HCT116 (cell line): Measurements from ENCODE around the gene HUS1. TPM values are rescaled to one million over a fixed set of nuclear protein-coding genes. Genes with fewer than 3 reads are reported as not detected.

Experiments used
- ATAC-seq: fragments of 200-7000 bp; cut with Tn5 transposase; 2 replicates; pipeline ENCODE4 v1.9.1; 2020; ENCODE audit warnings: mild to moderate bottlenecking, moderate library complexity
- BruUV-seq: library from RNA; stranded (reverse); fragments of 400-500 nt; replicated peaks from 2 replicates; lab custom pipeline; 2021; lab: Mats Ljungman, UMichigan
- CTCF ChIA-PET: fragments of 300-600 bp; sonication (Branson Sonifier 250); formaldehyde crosslinking; loops from one replicate; lab custom pipeline; 2021; ENCODE audit warnings: antibody characterized with exemption; lab: Charles Lee
- POLR2A ChIA-PET: fragments of 300-600, 350-600 bp; sonication (Branson Sonifier 250); formaldehyde crosslinking; loops from one replicate; lab custom pipeline; 2021; ENCODE audit warnings: antibody characterized with exemption; lab: Charles Lee
- RAD21 ChIA-PET, 2 experiments: fragments of 300-600 bp; sonication (Branson Sonifier 250); formaldehyde crosslinking; loops; one replicate each; lab custom pipeline; 2023; ENCODE audit warnings: low total read pairs in 2 of 2; ENCODE audit not compliant: uncharacterized antibody in 2 of 2, unreplicated experiment in 2 of 2, low non-redundant PET in 1 of 2; lab: Charles Lee
- DNase-seq: peaks from one replicate; pipeline ENCODE4 v3.0.0-alpha.2; 2010; ENCODE audit warnings: low read depth, low spot score
- H2AFZ ChIP-seq: fragments of 200-600 bp; shearing (Covaris generic), sonication (generic); 2 replicates; pipeline ENCODE4 v1.6.1; 2017; ENCODE audit warnings: low read depth, mixed run types, mixed read lengths, antibody characterized with exemption, low read length; ENCODE audit not compliant: poor library complexity, severe bottlenecking
- H3K27ac ChIP-seq: 2 replicates; pipeline ENCODE4 v1.5.1; 2012; ENCODE audit warnings: low read depth, low read length
- H3K27me3 ChIP-seq: fragments of 200-600 bp; sonication (generic); 2 replicates; pipeline ENCODE4 v1.6.1; 2016; ENCODE audit warnings: mixed run types, low read length, mixed read lengths; ENCODE audit not compliant: insufficient read depth
- H3K36me3 ChIP-seq, 2 experiments: fragments of 200-500 bp in 1 of 2; fragments of 200-600 bp in 1 of 2; sonication (Bioruptor generic) in 1 of 2; sonication (generic) in 1 of 2; 2 replicates each; pipeline versions ENCODE4 v1.5.1 to v1.6.1; 2014 to 2016; ENCODE audit warnings: low read length in 2 of 2, inconsistent platforms in 1 of 2, mixed read lengths in 1 of 2, mixed run types in 1 of 2; ENCODE audit not compliant: insufficient read depth in 2 of 2, control insufficient read depth in 1 of 2
- H3K4me1 ChIP-seq, 2 experiments: fragments of 200-600 bp in 1 of 2; sonication (generic) in 1 of 2; 2 replicates each; pipeline versions ENCODE4 v1.5.1 to v1.6.1; 2012 to 2017; ENCODE audit warnings: low read length in 2 of 2, inconsistent platforms in 1 of 2, mild to moderate bottlenecking in 1 of 2, mixed read lengths in 1 of 2, mixed run types in 1 of 2, moderate library complexity in 1 of 2; ENCODE audit not compliant: insufficient read depth in 2 of 2, control insufficient read depth in 1 of 2
- H3K4me2 ChIP-seq: fragments of 200-600 bp; sonication (generic); 2 replicates; pipeline ENCODE4 v1.6.1; 2017; ENCODE audit warnings: mixed run types, low read length, mixed read lengths
- H3K4me3 ChIP-seq, 2 experiments: fragments of 200-600 bp in 1 of 2; sonication (generic) in 1 of 2; replicated peaks in 1 of 2; 2 replicates each; pipeline ENCODE4 v1.5.1; 2011 to 2016; ENCODE audit warnings: low read length in 2 of 2, control low read depth in 1 of 2, low read depth in 1 of 2, mild to moderate bottlenecking in 1 of 2, mixed read lengths in 1 of 2, mixed run types in 1 of 2
- H3K79me2 ChIP-seq: fragments of 200-600 bp; sonication (generic); 2 replicates; pipeline ENCODE4 v1.6.1; 2017; ENCODE audit warnings: mild to moderate bottlenecking, mixed run types, low read length, moderate library complexity, mixed read lengths; ENCODE audit not compliant: insufficient read depth
- H3K9ac ChIP-seq: fragments of 200-600 bp; sonication (generic); 2 replicates; pipeline ENCODE4 v1.6.1; 2016; ENCODE audit warnings: low read length, mixed read lengths
- H3K9me2 ChIP-seq: fragments of 200-600 bp; sonication (generic), shearing (Covaris generic); 2 replicates; pipeline ENCODE4 v1.6.1; 2017; ENCODE audit warnings: mixed run types, mild to moderate bottlenecking, moderate library complexity; ENCODE audit not compliant: insufficient read depth
- H3K9me3 ChIP-seq, 2 experiments: fragments of 200-500 bp in 1 of 2; fragments of 200-600 bp in 1 of 2; sonication (Bioruptor generic) in 1 of 2; sonication (generic) in 1 of 2; 2 replicates each; pipeline ENCODE4 v1.6.1; 2014 to 2017; ENCODE audit warnings: low read length in 2 of 2, mixed read lengths in 2 of 2, inconsistent platforms in 1 of 2, low read depth in 1 of 2, mild to moderate bottlenecking in 1 of 2, mixed run types in 1 of 2, moderate library complexity in 1 of 2; ENCODE audit not compliant: control insufficient read depth in 1 of 2, insufficient read depth in 1 of 2
- H4K20me1 ChIP-seq: fragments of 200-600 bp; sonication (generic), shearing (Covaris generic); 2 replicates; pipeline ENCODE4 v1.6.1; 2017; ENCODE audit warnings: mixed run types, mild to moderate bottlenecking, moderate library complexity; ENCODE audit not compliant: insufficient read depth
- EGR1 ChIP-seq: IDR thresholded peaks from 2 replicates; pipeline ENCODE4 v1.6.1; 2012; ENCODE audit warnings: low read depth
- EZH2phosphoT487 ChIP-seq: fragments of 200-600 bp; IDR thresholded peaks from 2 replicates; pipeline ENCODE4 v1.6.1; 2018; ENCODE audit warnings: antibody characterized with exemption, borderline replicate concordance
- POLR2AphosphoS5 ChIP-seq: IDR thresholded peaks from 2 replicates; pipeline ENCODE4 v1.6.1; 2011; ENCODE audit warnings: mild to moderate bottlenecking, low read depth, low read length, moderate library complexity
- RAD21 ChIP-seq: IDR thresholded peaks from 2 replicates; pipeline ENCODE4 v1.6.1; 2012; ENCODE audit warnings: low read depth, mild to moderate bottlenecking
- SRF ChIP-seq: IDR thresholded peaks from 2 replicates; pipeline ENCODE4 v1.6.1; 2012; ENCODE audit warnings: low read depth
- intact Hi-C: fragments of 100-400 bp; cut with micrococcal nuclease; formaldehyde crosslinking; loops from 2 replicates; pipeline ENCODE4 v1.10.0; 2022
- total RNA-seq: library from RNA; stranded (reverse); gene quantifications from one replicate; pipeline ENCODE4 v1.2.1, GENCODE V29; 2021; ENCODE audit not compliant: unreplicated experiment
- TF ChIP-seq, protein P1 (sequence below), 3 experiments: fragments of 200-600 bp in 1 of 3; sonication (generic) in 1 of 3; IDR thresholded peaks in 2 of 3; conservative IDR thresholded peaks in 1 of 3; 2 replicates each; pipeline ENCODE4 v1.5.1; 2012 to 2017; ENCODE audit warnings: low read depth in 2 of 3, low read length in 2 of 3, antibody characterized with exemption in 1 of 3, borderline replicate concordance in 1 of 3, control low read depth in 1 of 3, mild to moderate bottlenecking in 1 of 3, mixed read lengths in 1 of 3, mixed run types in 1 of 3, moderate library complexity in 1 of 3; ENCODE audit not compliant: insufficient read depth in 1 of 3
- TF ChIP-seq, protein P2 (sequence below): IDR thresholded peaks from 2 replicates; pipeline ENCODE4 v1.6.1; 2012; ENCODE audit warnings: low read depth

Gene HUS1
- total RNA-seq, 1 experiment from 2014 or later = 30.0 TPM

DNA sequence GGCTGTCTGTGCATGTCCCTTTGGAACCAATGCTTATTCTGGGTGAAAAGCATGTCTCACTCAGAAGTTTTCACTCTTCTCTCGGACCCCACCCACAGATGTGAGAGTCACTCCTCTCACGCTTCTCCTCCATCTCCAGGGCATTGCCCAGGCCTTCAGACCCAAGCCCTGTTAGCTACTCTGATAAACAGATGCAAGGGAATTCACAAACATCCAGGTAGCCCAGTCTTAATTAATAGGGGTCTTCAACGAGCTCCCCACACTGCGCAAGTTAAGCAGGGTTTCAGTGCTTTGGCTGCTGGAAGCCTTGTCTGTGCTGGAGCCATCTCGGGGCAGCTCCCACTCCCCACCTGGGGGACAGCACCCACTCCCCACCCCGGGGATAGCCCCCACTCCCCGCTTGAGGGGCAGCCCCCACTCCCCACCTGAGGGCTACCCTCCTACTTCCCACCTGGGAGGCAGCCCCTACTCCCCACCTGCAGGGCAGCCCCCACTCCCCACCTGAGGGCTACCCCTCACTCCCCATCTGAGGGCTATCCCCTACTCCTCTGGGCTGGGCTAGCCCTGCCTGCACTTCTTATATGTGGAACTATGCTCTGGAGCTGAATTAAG is 39.9 kb downstream of the HUS1 start:
- ChIA-PET RAD21 (interaction anchor here in 1 of 2 experiments (1.7 kb wide), 1 partner anchor 673 kb away, joined by 7 read pairs; no protein-coding TSS in a partner anchor), CTCF (interaction anchor here (2.6 kb wide), 1 partner anchor 673 kb away, joined by 15 read pairs; no protein-coding TSS in a partner anchor), POLR2A (no interaction called here)
- H4K20me1 ChIP-seq = no peaks in the 10 kb centered on the region
- ATAC-seq (no peak), DNase-seq (no peak)
- H3K4me3 ChIP-seq = no peak overlapping the region
- no peaks in the 10 kb centered on the region for H3K79me2 ChIP-seq
- no peak overlapping the region for H3K4me2 ChIP-seq
- H3K27me3 ChIP-seq = no peaks in the 10 kb centered on the region
- H3K4me1 ChIP-seq = peaks cover 0 to 9% of the 10 kb centered on the region in 2 experiments; a peak in 2 of 4 replicates
- BruUV-seq = no TSS peak
- no peak overlapping the region for H2AFZ ChIP-seq
- TF ChIP-seq, protein P1, sequence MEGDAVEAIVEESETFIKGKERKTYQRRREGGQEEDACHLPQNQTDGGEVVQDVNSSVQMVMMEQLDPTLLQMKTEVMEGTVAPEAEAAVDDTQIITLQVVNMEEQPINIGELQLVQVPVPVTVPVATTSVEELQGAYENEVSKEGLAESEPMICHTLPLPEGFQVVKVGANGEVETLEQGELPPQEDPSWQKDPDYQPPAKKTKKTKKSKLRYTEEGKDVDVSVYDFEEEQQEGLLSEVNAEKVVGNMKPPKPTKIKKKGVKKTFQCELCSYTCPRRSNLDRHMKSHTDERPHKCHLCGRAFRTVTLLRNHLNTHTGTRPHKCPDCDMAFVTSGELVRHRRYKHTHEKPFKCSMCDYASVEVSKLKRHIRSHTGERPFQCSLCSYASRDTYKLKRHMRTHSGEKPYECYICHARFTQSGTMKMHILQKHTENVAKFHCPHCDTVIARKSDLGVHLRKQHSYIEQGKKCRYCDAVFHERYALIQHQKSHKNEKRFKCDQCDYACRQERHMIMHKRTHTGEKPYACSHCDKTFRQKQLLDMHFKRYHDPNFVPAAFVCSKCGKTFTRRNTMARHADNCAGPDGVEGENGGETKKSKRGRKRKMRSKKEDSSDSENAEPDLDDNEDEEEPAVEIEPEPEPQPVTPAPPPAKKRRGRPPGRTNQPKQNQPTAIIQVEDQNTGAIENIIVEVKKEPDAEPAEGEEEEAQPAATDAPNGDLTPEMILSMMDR (IDR thresholded peaks at IDR 0.05 in 2 of 3, conservative IDR thresholded peaks at IDR 0.05 in 1 of 3; ENCODE audit: borderline replicate concordance in 1 of 3, insufficient read depth in 1 of 3, low read depth in 2 of 3, low read length in 2 of 3) = no peak
- TF ChIP-seq, protein P2, sequence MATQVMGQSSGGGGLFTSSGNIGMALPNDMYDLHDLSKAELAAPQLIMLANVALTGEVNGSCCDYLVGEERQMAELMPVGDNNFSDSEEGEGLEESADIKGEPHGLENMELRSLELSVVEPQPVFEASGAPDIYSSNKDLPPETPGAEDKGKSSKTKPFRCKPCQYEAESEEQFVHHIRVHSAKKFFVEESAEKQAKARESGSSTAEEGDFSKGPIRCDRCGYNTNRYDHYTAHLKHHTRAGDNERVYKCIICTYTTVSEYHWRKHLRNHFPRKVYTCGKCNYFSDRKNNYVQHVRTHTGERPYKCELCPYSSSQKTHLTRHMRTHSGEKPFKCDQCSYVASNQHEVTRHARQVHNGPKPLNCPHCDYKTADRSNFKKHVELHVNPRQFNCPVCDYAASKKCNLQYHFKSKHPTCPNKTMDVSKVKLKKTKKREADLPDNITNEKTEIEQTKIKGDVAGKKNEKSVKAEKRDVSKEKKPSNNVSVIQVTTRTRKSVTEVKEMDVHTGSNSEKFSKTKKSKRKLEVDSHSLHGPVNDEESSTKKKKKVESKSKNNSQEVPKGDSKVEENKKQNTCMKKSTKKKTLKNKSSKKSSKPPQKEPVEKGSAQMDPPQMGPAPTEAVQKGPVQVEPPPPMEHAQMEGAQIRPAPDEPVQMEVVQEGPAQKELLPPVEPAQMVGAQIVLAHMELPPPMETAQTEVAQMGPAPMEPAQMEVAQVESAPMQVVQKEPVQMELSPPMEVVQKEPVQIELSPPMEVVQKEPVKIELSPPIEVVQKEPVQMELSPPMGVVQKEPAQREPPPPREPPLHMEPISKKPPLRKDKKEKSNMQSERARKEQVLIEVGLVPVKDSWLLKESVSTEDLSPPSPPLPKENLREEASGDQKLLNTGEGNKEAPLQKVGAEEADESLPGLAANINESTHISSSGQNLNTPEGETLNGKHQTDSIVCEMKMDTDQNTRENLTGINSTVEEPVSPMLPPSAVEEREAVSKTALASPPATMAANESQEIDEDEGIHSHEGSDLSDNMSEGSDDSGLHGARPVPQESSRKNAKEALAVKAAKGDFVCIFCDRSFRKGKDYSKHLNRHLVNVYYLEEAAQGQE = no peak
- TF ChIP-seq SRF = no peak
- TF ChIP-seq EZH2phosphoT487 = no peak
- TF ChIP-seq EGR1 = no peak
- no peak for TF ChIP-seq POLR2AphosphoS5
- TF ChIP-seq RAD21 = no peak
- no peaks in the 10 kb centered on the region for H3K9me2 ChIP-seq
- no peaks in the 10 kb centered on the region for H3K9me3 ChIP-seq
- H3K27ac ChIP-seq = no peak overlapping the region
- no peaks in the 10 kb centered on the region for H3K36me3 ChIP-seq
- no peak overlapping the region for H3K9ac ChIP-seq
- intact Hi-C loops = loop anchor here (10.0 kb wide), 1 partner anchor 1915 kb away; no protein-coding TSS in a partner anchor
